Measurements from ENCODE around the gene NOXA1. TPM values are rescaled to one million over a fixed set of nuclear protein-coding genes. Genes with fewer than 3 reads are reported as not detected.

Gene NOXA1
- total RNA-seq, 4 donors from 2014 or later, result 1.1 to 4.2 (median 3.0) TPM

DNA sequence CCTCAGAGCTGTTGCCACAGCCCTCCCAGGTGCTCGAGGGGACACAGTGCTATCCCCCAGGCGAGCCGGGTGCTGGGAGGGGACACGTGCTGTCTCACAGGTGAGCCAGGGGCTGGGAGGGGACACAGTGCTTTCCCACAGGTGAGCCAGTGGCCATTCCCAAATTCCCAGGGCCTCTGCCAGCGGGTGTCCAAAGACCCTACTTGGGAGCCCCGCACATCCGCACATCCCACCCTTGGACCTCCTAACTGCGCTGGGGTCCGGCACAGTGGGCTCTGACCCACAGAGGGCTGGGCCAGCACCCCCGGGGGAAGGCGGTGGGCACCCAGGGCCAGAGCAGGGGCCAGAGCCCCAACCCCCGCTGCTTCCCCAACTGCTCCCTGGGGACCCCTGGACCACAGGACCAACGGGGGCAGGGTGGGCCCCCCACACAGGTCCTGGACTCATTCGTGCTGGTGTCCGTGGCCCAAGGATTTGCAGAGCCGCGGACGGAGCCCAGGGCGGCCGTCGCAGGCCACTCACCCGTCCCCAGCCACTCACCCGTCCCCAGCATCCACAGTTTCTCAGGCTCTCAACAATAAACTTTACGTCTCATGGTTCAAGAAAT is 18.1 kb upstream of the NOXA1 start:
- 100% methylated on average over 2 to 6 of the region's 24 CpGs for WGBS, 2 donors (ENCODE audit: low coverage in 1 of 2)
- Histone ChIP-seq H3K4me3 (no peak overlapping the region), H3K4me1 (peaks cover 0 to 21% (median 13%) of the 10 kb centered on the region in 3 donors), H3K27me3 (peaks cover 5% of the 10 kb centered on the region), H3K9me3 (no peaks in the 10 kb centered on the region), H3K36me3 (peaks cover 0 to 15% of the 10 kb centered on the region in 2 donors), H3K27ac (no peak overlapping the region)
- TF ChIP-seq, protein P1, sequence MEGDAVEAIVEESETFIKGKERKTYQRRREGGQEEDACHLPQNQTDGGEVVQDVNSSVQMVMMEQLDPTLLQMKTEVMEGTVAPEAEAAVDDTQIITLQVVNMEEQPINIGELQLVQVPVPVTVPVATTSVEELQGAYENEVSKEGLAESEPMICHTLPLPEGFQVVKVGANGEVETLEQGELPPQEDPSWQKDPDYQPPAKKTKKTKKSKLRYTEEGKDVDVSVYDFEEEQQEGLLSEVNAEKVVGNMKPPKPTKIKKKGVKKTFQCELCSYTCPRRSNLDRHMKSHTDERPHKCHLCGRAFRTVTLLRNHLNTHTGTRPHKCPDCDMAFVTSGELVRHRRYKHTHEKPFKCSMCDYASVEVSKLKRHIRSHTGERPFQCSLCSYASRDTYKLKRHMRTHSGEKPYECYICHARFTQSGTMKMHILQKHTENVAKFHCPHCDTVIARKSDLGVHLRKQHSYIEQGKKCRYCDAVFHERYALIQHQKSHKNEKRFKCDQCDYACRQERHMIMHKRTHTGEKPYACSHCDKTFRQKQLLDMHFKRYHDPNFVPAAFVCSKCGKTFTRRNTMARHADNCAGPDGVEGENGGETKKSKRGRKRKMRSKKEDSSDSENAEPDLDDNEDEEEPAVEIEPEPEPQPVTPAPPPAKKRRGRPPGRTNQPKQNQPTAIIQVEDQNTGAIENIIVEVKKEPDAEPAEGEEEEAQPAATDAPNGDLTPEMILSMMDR (IDR thresholded peaks at IDR 0.05), result no peak
- TF ChIP-seq POLR2A (IDR thresholded peaks at IDR 0.05), result no peak
- TF ChIP-seq EP300 (IDR thresholded peaks at IDR 0.05), result no peak
- no peak for TF ChIP-seq POLR2AphosphoS5 (IDR thresholded peaks at IDR 0.05)
- ATAC-seq, result no peak

DNA sequence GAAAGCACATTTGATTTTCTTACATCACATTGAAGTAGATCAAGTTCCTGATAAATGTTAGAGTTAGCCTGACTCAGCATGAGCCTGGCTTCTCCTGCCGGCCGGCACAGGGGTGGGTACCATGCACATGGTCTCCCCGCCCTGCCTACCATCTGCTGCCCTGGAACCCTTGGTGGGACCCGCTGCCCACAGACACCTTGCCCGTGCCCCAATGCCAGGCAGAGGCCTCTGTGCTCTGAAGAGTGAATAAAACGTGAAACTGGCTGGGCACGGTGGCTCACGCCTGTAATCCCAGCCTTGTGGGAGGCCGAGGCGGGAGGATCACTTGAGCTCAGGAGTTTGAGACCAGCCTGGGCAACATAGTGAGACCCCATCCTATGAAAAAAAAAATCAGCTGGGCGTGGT is 17.5 kb upstream of the NOXA1 start:
- Histone ChIP-seq H3K9me3 (no peaks in the 10 kb centered on the region), H3K36me3 (peaks cover 0 to 15% of the 10 kb centered on the region in 2 donors), H3K27ac (no peak overlapping the region), H3K27me3 (peaks cover 5% of the 10 kb centered on the region), H3K4me3 (no peak overlapping the region), H3K4me1 (peaks cover 0 to 23% (median 13%) of the 10 kb centered on the region in 3 donors)
- ATAC-seq, result no peak
- 100% methylated on average over 1 of the region's 11 CpGs; no CpG with 5 or more reads in 1 of the 2 donors for WGBS, 2 donors (ENCODE audit: low coverage in 1 of 2)
- TF ChIP-seq, protein P1 (IDR thresholded peaks at IDR 0.05), result no peak
- TF ChIP-seq EP300 (IDR thresholded peaks at IDR 0.05), result no peak
- TF ChIP-seq POLR2AphosphoS5 (IDR thresholded peaks at IDR 0.05), result no peak
- no peak for TF ChIP-seq POLR2A (IDR thresholded peaks at IDR 0.05)

DNA sequence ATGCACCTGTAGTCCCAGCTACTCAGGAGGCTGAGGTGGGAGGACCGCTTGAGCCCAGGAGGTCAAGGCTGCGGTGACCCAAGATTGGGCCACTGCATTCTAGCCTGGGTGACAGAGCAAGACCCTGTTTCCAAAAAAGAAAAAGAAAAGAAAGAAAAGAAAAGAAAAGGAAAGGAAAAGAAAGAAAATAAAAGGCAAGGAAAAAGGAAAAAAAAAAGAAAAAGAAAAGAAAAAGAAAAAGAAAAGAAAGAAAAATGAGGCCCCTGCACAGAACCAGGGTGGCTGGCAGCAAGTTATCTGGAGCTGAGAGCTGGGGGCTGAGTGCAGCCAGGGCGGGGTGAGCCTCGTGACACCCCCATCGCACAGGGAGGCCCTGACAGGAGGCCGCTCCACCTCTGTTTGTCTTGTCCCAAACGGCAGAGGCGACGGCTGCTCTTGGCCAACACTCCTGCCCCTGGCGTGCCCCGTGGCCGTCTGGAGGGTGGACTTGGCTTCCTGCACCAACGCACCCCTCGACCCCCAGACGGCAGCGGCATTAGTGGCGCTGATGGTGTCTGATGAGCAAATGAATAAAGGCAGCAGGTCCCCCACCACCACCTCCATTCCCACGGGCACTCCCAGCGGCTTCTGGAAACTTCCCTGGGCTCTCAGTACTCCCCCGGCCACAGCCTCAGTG is 17.0 kb upstream of the NOXA1 start:
- no peak for ATAC-seq
- WGBS, 2 donors (ENCODE audit: low coverage in 1 of 2), result 75 to 80% methylated on average over 1 to 8 of the region's 20 CpGs
- Histone ChIP-seq H3K4me1 (peaks cover 0 to 28% (median 18%) of the 10 kb centered on the region in 3 donors), H3K27ac (peak overlapping the region in 1 of 4 donors; percentile 53), H3K36me3 (peaks cover 0 to 15% of the 10 kb centered on the region in 2 donors), H3K4me3 (peak overlapping the region in 1 of 2 donors; percentile 49), H3K27me3 (peaks cover 5% of the 10 kb centered on the region), H3K9me3 (no peaks in the 10 kb centered on the region)
- TF ChIP-seq, protein P1 (IDR thresholded peaks at IDR 0.05), result no peak
- TF ChIP-seq POLR2AphosphoS5 (IDR thresholded peaks at IDR 0.05) (no peak), EP300 (IDR thresholded peaks at IDR 0.05) (no peak), POLR2A (IDR thresholded peaks at IDR 0.05) (no peak)

DNA sequence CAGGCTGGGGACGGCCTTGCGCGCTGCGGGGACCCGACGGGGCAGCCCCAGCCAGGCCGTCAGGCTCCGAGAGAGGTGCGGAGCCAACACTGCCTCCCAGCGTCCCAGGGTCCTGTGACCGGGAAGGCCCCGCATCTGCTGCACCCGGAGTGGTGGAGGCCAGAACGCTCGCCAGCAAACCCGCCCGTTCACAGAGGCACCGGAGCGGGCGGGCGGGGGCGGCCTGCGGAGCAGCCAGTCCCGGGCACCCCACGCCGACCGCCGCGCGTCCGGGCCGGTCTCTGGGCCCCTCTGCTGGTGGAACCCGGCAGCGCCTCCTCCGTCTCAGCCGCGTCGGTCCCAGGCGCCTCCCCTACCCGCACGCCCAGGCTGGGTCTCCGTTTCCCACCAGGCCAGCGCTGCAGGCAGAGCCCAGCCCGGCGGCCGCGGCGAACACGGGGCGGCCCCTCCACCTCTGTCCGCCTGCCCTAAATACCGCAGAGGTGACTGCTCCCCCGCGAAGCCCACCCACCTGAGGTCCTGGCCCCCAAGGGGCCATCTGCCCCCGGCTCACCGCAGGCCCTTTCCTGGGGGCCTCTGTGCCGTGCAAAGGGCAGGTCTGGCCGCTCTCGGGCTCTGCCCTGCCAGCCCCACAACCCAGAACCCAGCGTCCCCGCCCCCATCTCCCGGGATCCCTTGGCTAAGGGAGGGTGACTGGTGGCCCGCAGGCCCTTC is 16.2 kb upstream of the NOXA1 start:
- peak overlapping the region; percentile 0 to 49 for H3K4me3 ChIP-seq
- ATAC-seq, result peak; percentile 80
- H3K36me3 ChIP-seq, result peaks cover 0 to 11% of the 10 kb centered on the region in 2 donors
- no CpG with 5 or more reads among the region's 63 CpGs for WGBS, 2 donors (ENCODE audit: low coverage in 1 of 2)
- H3K27me3 ChIP-seq, result peaks cover 5% of the 10 kb centered on the region
- H3K9me3 ChIP-seq, result no peaks in the 10 kb centered on the region
- TF ChIP-seq EP300 (IDR thresholded peaks at IDR 0.05), result no peak
- TF ChIP-seq, protein P1 (IDR thresholded peaks at IDR 0.05), result peak in 3 of 4 experiments; percentile 67 to 83 (median 82)
- peak overlapping the region in 2 of 4 donors; percentile 36 to 53 for H3K27ac ChIP-seq
- H3K4me1 ChIP-seq, result peaks cover 0 to 36% (median 19%) of the 10 kb centered on the region in 3 donors
